SH-SY5Y (cell line): ENCODE results near the gene SYT6.

Experiments used
- GATA2 ChIP-seq: IDR thresholded peaks from 2 replicates; pipeline ENCODE4 v1.6.1; 2011; ENCODE audit warnings: mild to moderate bottlenecking, low read depth, low read length
- GATA3 ChIP-seq: IDR thresholded peaks from 2 replicates; pipeline ENCODE4 v1.6.1; 2011; ENCODE audit warnings: low read depth, mild to moderate bottlenecking, low read length, moderate library complexity

The SYT6 gene

GRCh38 chr1:114153261-114154145 is at the start of gene SYT6:
Gene SYT6 (minus strand): TSS chr1:114153869. CDS start chr1:114153772, 97 bp downstream.
- TF ChIP-seq GATA2 = no peak

DNA sequence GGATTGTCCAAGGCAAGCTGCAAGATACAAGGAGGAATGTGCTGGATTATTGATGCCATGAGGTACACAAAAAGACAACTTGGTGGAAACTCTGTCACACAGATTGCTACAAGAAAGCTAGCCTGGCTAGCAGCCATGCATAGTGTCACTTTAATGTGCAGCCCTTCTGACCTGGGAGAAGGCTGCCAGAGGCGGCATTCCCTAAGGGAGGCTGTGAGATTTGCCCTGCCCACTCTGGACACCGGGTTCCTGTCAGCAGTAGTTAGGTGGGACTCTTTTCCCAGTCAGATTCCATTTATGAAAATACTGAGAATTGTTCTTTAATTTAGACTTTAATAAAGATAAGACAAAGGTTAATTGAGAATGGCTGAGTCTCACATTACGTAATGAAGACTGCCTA is 47.8 kb upstream of the SYT6 start:
- TF ChIP-seq GATA2 = no peak
- TF ChIP-seq GATA3 = no peak

- no peak for TF ChIP-seq GATA3
- no peak for TF ChIP-seq GATA2
Measured at GRCh38 chr1:114199017-114199594, 45.4 kb upstream of the SYT6 start.

DNA sequence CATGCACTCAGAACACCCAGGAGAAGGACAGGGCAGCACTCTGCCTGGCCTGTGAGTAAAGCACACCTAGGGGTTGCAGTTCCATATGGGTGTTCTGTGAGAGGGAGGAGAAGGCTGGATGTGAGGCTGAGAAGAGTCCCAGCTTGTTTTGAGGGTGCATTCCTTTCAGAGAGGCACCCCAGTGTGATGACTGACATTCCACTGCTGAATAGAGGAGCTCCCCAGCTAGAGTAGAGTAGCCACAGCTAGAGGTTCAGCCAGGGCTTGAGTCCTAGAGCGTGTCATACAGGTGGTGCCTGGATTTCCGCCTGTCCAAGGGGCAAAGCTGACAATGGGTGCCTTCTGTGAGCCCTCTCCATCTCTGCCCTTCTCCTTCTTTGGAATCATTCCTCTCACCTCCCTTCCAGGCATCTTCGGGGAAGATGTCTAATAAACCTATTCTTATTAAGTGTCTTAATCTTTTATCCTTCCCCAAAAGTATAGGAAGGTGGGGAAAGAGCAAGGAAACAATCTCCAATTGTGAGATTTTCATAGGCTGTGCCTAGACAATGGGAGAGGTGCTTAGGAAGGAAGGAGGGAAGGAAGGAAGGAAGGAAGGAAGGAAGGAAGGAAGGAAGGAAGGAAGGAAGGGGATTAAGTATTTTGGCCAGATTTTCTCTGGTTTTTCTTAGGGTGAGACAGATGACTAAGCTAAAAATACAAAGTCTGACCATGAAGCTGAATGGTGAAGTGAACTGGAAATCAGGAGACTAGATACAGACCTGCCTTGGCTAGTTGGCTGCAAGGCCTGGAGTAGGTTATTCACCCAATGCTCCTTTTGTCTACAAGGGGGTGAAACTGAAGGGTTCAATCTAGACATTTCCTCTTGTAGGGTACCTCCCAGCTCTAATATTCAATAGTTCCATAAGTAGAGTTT is 43.6 kb upstream of the SYT6 start:
- TF ChIP-seq GATA2 (no peak), GATA3 (no peak)

DNA sequence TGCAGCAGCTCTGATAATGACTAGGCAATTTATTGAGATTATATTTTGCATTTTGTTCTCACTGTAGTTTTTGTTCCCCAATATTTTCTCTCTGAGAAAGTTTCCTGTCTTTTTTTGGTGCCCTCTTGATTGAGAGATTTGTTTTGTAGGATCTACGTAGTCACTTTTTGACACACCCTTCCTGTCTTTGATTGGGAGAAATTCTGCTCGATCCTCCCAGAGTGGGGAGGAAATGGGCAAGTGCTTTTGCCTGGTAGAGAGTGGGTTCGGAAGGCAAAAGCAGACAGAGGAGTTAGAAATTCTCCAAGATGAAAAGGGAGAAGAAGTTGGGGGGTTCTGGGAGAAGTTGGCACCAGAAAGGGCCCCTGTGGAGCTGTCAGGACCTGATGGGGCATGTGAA is 42.1 kb upstream of the SYT6 start:
- TF ChIP-seq GATA2 (no peak), GATA3 (no peak)

DNA sequence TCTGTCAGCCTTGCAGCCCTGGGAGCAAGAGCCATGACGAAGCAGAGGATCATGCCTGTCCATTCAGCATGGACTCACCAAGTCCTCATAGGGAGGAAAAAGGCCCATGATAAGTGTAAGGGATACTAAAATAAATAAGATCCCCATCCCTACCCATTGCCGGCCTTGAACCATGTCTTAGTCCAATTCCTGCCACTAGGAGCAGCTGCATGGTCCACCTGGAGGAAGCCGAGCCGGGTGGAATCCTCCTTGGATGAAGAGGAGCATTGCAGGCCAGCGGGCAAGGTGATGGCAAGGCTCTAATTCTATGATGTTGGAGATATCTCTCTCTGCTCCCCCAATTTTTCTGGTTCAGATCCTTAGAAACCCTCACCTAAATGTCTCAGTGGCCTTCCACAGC is 38.7 kb upstream of the SYT6 start:
- TF ChIP-seq GATA2 = no peak

DNA sequence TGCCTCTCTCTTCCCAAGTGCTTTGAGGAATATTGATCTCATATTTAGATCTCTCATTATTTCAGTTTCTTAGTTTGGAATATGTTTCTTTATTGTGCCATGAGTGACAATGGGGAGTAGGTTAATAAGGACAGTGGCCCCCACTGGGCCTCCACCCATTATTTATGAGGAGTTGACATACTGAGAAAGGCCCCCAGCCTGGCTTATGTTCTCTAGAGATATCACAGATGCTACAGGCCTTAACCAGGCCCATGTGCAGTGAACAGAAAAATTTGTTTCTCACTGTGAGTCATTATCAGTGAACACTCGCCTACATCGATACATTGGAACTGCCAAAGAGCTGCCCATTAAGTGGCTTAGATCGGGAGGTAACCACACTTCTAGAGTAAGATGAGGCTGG is 35.7 kb upstream of the SYT6 start:
- TF ChIP-seq GATA2 (no peak), GATA3 (no peak)

GRCh38 chr1:114181356-114181755 is 27.7 kb upstream of the SYT6 start:
- no peak for TF ChIP-seq GATA2
- no peak for TF ChIP-seq GATA3

DNA sequence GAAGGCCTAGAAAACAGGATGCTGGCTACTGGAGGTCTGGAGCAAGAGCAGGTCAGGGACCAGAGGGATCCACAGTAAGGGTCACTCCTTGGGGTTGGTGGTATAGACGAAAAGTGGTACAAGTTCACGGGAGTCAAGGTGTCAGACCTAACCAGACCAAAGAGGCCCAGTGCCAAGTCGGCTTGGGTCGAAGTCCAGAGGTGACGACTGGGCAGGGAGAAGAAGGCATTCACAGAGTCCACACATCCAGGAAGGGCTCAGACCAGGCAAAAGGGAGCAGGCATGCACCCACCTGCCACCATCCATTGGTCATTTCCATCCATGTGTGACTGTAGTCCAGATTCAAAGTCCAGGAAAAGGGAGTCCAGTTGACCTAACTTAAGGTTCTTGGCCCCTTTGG is 27.1 kb upstream of the SYT6 start:
- TF ChIP-seq GATA2 (no peak), GATA3 (no peak)

GRCh38 chr1:114178936-114179335 is 25.3 kb upstream of the SYT6 start:
- TF ChIP-seq GATA3 (no peak), GATA2 (no peak)

GRCh38 chr1:114177282-114177681 is 23.6 kb upstream of the SYT6 start:
- TF ChIP-seq GATA2 = no peak
- TF ChIP-seq GATA3 = no peak

DNA sequence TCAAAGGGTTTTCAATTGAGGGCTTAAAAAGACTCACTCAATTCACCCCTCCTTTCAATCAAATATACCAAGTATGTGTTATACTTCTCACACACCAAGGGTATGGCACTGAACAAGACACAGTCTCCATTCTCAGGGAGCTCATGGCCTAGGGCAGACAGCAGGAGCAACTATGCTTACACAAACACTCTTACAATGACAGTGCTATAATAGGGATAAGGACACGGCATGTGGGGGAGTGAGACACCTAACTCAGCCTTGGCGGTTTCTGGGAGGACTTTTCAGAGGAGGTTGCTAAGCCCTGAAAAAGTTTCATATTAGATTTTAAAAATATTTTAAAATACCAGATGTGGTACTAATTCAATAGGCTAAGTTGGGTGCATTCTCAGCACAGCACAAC is 22.7 kb upstream of the SYT6 start:
- no peak for TF ChIP-seq GATA3
- no peak for TF ChIP-seq GATA2

- TF ChIP-seq GATA3 = no peak
- TF ChIP-seq GATA2 = no peak
Measured at GRCh38 chr1:114173680-114174079, 20.0 kb upstream of the SYT6 start.

- TF ChIP-seq GATA3 (no peak), GATA2 (no peak)
Measured at GRCh38 chr1:114169509-114169908, 15.8 kb upstream of the SYT6 start.

DNA sequence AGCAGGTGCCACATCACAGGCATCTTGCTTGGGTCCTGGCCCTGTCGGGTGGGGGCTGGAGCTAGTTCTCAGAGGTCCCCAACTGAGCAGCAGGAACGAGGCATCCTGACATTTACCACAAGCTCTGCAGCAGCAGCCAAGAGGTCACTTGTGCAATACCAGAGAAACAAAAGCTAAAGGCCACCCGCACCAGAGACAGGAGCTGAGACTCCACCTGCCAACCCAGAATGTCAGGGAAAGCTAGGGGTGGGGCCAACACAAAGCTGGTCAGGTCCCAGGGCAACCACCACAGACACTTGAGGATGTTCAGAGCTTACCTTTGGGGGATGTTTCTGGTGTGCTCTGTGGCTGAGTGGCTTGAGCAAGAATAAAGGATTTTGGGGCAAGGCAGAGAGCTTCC is 13.6 kb upstream of the SYT6 start:
- no peak for TF ChIP-seq GATA2
- no peak for TF ChIP-seq GATA3
